ENCODE measurements around the gene IFNL4.
A peak's percentile ranks its signal among the peaks of the same experiment; 100 is the strongest.
"Not testable (repeated sequence)": the region's sequence is repeated elsewhere in the genome, so short reads cannot be mapped to it uniquely, and the experiment has no call there.

Gene IFNL4

GRCh38 chr19:39254531-39255345, 6.1 kb upstream of the IFNL4 start:
- Histone ChIP-seq H3K36me3 (ENCODE audit: control insufficient read depth in 1 of 2, insufficient read depth in 2 of 2, low read length in 2 of 2) (no peaks in the 10 kb centered on the region), H3K27ac (ENCODE audit: low read length) (no peak overlapping the region), H3K9me3 (ENCODE audit: control insufficient read depth in 1 of 2, low read length in 2 of 2) (peaks cover 0 to 5% of the 10 kb centered on the region in 2 donors), H3K4me1 (ENCODE audit: control insufficient read depth in 1 of 2, insufficient read depth in 2 of 2, low read length in 2 of 2) (no peaks in the 10 kb centered on the region), H3K27me3 (ENCODE audit: low read depth, low read length) (no peaks in the 10 kb centered on the region), H3K4me3 (ENCODE audit: low read depth in 1 of 2, low read length in 2 of 2) (no peak overlapping the region)

DNA sequence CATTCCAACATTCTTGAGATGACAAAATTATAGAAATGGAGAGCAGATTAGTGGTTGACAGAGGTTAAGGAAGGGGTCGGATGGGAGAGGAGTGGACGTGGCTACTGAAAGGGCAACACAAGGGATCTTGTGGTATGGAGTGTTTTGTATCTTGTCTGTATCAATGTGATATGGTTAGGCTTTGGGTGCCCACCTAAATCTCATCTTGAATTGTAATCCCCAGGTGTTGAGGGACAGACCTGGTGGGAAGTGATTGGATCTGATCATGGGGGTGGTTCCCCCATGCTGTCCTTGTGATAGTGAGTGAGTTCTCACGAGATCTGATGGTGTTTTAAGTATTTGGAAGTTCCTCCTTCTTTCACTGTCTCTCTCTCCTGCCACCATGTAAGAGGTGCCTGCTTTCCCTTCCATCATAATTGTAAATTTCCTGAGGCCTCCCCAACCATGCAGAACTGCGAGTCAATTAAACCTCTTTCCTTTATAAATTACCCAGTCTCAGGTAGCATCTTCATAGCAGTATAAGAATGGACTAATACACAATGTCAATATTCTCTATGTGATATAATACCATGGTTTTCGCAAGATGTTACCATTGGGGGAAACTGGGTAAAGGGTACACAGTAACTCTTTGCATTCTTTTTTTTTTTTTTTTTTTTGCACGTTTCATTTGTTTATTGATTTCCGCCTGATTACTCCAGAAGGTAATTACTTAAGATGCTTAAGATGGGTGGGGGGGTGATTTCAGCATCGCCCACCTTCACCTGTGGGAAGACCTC, 4.9 kb upstream of the IFNL4 start:
- Histone ChIP-seq H3K27me3 (ENCODE audit: low read depth, low read length) (no peaks in the 10 kb centered on the region), H3K9me3 (ENCODE audit: control insufficient read depth in 1 of 2, low read length in 2 of 2) (peaks cover 0 to 5% of the 10 kb centered on the region in 2 donors), H3K36me3 (ENCODE audit: control insufficient read depth in 1 of 2, insufficient read depth in 2 of 2, low read length in 2 of 2) (no peaks in the 10 kb centered on the region), H3K4me3 (ENCODE audit: low read depth in 1 of 2, low read length in 2 of 2) (no peak overlapping the region), H3K4me1 (ENCODE audit: control insufficient read depth in 1 of 2, insufficient read depth in 2 of 2, low read length in 2 of 2) (no peaks in the 10 kb centered on the region), H3K27ac (ENCODE audit: low read length) (no peak overlapping the region)

DNA sequence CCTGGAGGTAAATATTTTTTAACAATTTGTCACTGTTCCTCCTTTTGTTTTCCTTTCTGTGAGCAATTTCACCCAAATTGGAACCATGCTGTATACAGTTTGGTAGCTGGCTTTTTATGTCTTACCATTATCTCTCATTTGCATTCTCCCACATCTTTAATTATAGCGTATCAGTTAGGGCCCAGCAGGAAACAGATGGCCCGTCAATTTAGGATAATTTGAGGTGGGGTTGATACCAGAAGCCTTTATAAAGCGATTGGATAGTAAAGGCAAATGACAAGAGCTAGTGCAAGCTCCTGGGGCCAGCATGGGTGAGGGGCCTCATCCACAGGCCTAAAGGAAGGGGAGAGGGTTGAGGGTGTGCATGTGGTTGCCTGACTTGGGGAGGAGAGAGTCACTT, 3.8 kb upstream of the IFNL4 start:
- H3K27me3 ChIP-seq (ENCODE audit: low read depth, low read length) = no peaks in the 10 kb centered on the region
- peaks cover 0 to 5% of the 10 kb centered on the region in 2 donors for H3K9me3 ChIP-seq (ENCODE audit: control insufficient read depth in 1 of 2, low read length in 2 of 2)
- H3K27ac ChIP-seq (ENCODE audit: low read length) = no peak overlapping the region
- no peaks in the 10 kb centered on the region for H3K36me3 ChIP-seq (ENCODE audit: control insufficient read depth in 1 of 2, insufficient read depth in 2 of 2, low read length in 2 of 2)
- H3K4me1 ChIP-seq (ENCODE audit: control insufficient read depth in 1 of 2, insufficient read depth in 2 of 2, low read length in 2 of 2) = peaks cover 0 to 5% of the 10 kb centered on the region in 2 donors
- no peak overlapping the region for H3K4me3 ChIP-seq (ENCODE audit: low read depth in 1 of 2, low read length in 2 of 2)

DNA sequence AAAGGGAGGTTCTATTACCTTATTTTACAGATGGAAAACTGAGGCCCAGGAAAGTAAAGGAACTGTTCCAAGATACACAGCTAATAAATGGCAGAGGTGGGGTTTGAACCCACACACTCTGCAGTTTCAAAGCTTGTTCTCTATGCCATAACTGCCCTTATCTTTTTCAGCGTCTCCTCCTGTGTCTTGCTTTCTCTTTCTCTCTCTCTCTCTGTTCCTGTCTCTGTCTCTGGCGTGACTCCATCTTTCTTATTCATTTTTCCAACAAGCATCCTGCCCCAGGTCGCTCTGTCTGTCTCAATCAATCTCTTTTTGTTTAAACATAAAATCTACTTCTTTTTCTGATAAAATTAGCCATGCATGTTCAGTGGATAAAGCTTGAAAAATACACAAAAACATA, 3.2 kb upstream of the IFNL4 start:
- H3K9me3 ChIP-seq (ENCODE audit: control insufficient read depth in 1 of 2, low read length in 2 of 2) = peaks cover 0 to 5% of the 10 kb centered on the region in 2 donors
- no peaks in the 10 kb centered on the region for H3K27me3 ChIP-seq (ENCODE audit: low read depth, low read length)
- H3K36me3 ChIP-seq (ENCODE audit: control insufficient read depth in 1 of 2, insufficient read depth in 2 of 2, low read length in 2 of 2) = no peaks in the 10 kb centered on the region
- no peak overlapping the region for H3K4me3 ChIP-seq (ENCODE audit: low read depth in 1 of 2, low read length in 2 of 2)
- peaks cover 0 to 12% of the 10 kb centered on the region in 2 donors for H3K4me1 ChIP-seq (ENCODE audit: control insufficient read depth in 1 of 2, insufficient read depth in 2 of 2, low read length in 2 of 2)
- H3K27ac ChIP-seq (ENCODE audit: low read length) = no peak overlapping the region

DNA sequence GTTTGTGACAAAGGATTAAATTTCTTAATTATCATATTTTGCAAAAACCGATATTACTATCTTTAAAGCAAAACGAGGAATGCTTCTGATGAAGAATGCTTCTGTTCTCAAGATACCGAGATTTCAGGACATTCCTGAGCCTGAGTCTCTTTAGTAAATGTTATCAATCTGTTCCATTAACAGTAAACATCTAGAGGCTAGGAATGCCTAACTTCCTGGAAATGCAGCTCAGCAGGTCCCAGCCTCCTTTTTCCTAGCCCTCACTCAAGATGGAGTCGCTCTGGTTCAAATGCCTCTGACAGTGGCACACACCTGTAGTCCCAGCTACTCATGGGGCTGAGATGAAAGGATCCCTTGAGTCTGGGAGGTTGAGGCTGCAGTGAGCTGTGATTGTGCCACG, 2.4 kb upstream of the IFNL4 start:
- Histone ChIP-seq H3K4me3 (ENCODE audit: low read depth in 1 of 2, low read length in 2 of 2) (no peak overlapping the region), H3K36me3 (ENCODE audit: control insufficient read depth in 1 of 2, insufficient read depth in 2 of 2, low read length in 2 of 2) (no peaks in the 10 kb centered on the region), H3K9me3 (ENCODE audit: control insufficient read depth in 1 of 2, low read length in 2 of 2) (no peaks in the 10 kb centered on the region), H3K4me1 (ENCODE audit: control insufficient read depth in 1 of 2, insufficient read depth in 2 of 2, low read length in 2 of 2) (peaks cover 0 to 13% of the 10 kb centered on the region in 2 donors), H3K27ac (ENCODE audit: low read length) (no peak overlapping the region), H3K27me3 (ENCODE audit: low read depth, low read length) (no peaks in the 10 kb centered on the region)

DNA sequence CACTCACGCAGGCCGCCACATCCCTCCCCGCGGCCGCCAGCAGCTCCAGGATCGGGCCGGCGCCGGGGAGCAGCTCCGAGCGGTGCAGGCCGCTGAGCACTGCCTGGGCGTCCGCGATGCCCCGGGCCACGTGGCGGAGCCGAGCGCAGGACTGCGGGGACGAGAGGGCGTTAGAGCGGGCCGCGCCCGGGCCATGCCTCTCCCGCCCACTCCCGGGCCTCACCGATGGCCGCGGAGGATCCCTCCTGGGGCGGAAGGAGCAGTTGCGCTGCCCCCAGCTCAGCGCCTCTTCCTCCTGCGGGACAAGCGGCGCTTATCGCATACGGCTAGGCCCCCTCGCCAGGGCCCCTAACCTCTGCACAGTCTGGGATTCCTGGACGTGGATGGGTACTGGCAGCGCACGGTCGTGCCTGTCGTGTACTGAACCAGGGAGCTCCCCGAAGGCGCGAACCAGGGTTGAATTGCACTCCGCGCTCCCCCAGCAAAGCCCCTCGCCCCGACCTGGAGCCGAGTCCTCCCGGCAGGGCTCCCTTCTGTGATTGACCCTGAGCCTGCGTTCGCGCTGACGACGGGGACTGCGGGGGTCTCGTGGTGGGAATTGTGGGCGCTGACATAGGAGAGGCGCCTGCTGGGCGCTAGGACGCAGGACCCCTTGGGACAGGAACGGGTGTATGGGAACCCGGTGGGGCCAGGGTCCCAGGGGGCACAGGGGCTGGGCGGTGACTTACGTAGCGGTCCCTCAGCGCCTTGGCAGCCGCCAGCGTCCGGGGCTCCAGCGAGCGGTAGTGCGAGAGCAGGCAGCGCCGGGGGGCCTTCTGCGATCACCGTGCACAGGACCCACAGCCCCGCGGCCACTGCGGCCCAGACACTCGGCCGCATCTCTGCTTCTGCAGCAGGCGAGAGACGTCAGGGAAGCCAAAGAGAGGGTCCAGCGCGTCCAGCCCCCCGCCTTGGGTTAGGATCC, 673 bp downstream of the IFNL4 start:
- Histone ChIP-seq H3K27ac (ENCODE audit: low read length) (no peak overlapping the region), H3K4me3 (ENCODE audit: low read depth in 1 of 2, low read length in 2 of 2) (peak overlapping the region in 1 of 2 donors; percentile 42), H3K36me3 (ENCODE audit: control insufficient read depth in 1 of 2, insufficient read depth in 2 of 2, low read length in 2 of 2) (no peaks in the 10 kb centered on the region), H3K4me1 (ENCODE audit: control insufficient read depth in 1 of 2, insufficient read depth in 2 of 2, low read length in 2 of 2) (peaks cover 0 to 13% of the 10 kb centered on the region in 2 donors), H3K27me3 (ENCODE audit: low read depth, low read length) (no peaks in the 10 kb centered on the region), H3K9me3 (ENCODE audit: control insufficient read depth in 1 of 2, low read length in 2 of 2) (no peaks in the 10 kb centered on the region)

- peaks cover 0 to 13% of the 10 kb centered on the region in 2 donors for H3K4me1 ChIP-seq (ENCODE audit: control insufficient read depth in 1 of 2, insufficient read depth in 2 of 2, low read length in 2 of 2)
- no peaks in the 10 kb centered on the region for H3K9me3 ChIP-seq (ENCODE audit: control insufficient read depth in 1 of 2, low read length in 2 of 2)
- H3K36me3 ChIP-seq (ENCODE audit: control insufficient read depth in 1 of 2, insufficient read depth in 2 of 2, low read length in 2 of 2) = no peaks in the 10 kb centered on the region
- peak overlapping the region in 1 of 2 donors; percentile 42 for H3K4me3 ChIP-seq (ENCODE audit: low read depth in 1 of 2, low read length in 2 of 2)
- H3K27ac ChIP-seq (ENCODE audit: low read length) = no peak overlapping the region
- no peaks in the 10 kb centered on the region for H3K27me3 ChIP-seq (ENCODE audit: low read depth, low read length)
These were observed 1.5 kb downstream of the IFNL4 start for GRCh38 chr19:39246951-39247669.

- H3K27me3 ChIP-seq (ENCODE audit: low read depth, low read length) = not testable (repeated sequence)
These were observed 3.5 kb downstream of the IFNL4 start for GRCh38 chr19:39245166-39245565.

DNA sequence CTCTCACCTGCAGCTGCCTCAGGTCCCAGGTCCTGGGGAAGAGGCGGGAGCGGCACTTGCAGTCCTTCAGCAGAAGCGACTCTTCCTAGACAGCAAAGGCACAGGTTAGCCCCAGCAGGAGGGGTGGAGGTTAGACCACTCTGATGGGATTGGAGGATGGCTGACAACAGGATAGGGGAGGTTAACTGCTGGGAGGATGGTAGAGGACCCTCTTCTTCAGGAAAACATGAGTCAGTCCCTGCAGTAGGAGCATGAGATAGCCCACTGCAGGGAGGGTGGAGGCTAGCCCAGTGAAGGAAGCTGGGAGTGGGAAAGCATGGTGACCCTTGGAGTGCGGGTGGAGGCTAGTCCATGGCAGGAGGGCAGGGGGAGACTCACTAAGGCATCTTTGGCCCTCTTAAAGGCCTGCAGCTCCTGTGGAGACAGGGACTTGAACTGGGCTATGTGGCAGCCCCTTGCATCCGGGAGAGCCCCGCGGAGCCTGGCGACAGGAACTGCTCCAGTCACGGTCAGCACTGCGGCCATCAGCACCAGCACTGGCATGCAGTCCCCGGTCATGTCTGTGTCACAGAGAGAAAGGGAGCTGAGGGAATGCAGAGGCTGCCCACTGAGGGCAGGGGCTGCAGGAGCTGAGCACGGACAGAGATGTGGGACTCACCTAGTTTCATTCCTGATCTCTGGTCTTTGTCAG, 4.1 kb downstream of the IFNL4 start, which contains the start of gene IFNL3:
Gene IFNL3 (minus strand): TSS at position 597 of the 691 bp plus-strand sequence. CDS start 39 bp downstream, at position 558.
- peaks cover 0 to 13% of the 10 kb centered on the region in 2 donors for H3K4me1 ChIP-seq (ENCODE audit: control insufficient read depth in 1 of 2, insufficient read depth in 2 of 2, low read length in 2 of 2)
- H3K36me3 ChIP-seq (ENCODE audit: control insufficient read depth in 1 of 2, insufficient read depth in 2 of 2, low read length in 2 of 2); H3K27ac ChIP-seq (ENCODE audit: low read length); H3K27me3 ChIP-seq (ENCODE audit: low read depth, low read length); H3K4me3 ChIP-seq (ENCODE audit: low read depth in 1 of 2, low read length in 2 of 2); H3K9me3 ChIP-seq (ENCODE audit: control insufficient read depth in 1 of 2, low read length in 2 of 2): not testable (repeated sequence)

More at GRCh38 chr19:39245166-39245565, 3.5 kb downstream of the IFNL4 start:
- not testable (repeated sequence) for H3K27ac ChIP-seq (ENCODE audit: low read length); H3K36me3 ChIP-seq (ENCODE audit: control insufficient read depth in 1 of 2, insufficient read depth in 2 of 2, low read length in 2 of 2); H3K9me3 ChIP-seq (ENCODE audit: control insufficient read depth in 1 of 2, low read length in 2 of 2); H3K4me3 ChIP-seq (ENCODE audit: low read depth in 1 of 2, low read length in 2 of 2)
- peaks cover 0 to 13% of the 10 kb centered on the region in 2 donors for H3K4me1 ChIP-seq (ENCODE audit: control insufficient read depth in 1 of 2, insufficient read depth in 2 of 2, low read length in 2 of 2)

DNA sequence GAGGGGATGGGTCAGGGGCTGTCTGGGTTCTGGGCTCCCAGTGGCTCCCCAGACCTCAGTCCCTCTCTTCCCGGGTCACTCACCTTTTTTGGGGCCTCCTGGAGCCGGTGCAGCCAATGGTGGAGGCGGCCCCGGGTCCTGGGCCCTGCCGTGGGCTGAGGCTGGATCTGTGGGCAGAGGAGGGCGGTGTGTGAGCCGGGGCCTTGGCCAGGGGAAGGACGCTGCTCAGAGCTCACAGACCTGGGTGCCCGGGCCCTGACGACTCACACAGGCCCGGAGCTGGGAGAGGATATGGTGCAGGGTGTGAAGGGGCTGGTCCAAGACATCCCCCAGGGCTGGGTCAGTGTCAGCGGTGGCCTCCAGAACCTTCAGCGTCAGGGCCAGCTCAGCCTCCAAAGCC, 4.9 kb downstream of the IFNL4 start:
- peaks cover 0 to 13% of the 10 kb centered on the region in 2 donors for H3K4me1 ChIP-seq (ENCODE audit: control insufficient read depth in 1 of 2, insufficient read depth in 2 of 2, low read length in 2 of 2)
- H3K9me3 ChIP-seq (ENCODE audit: control insufficient read depth in 1 of 2, low read length in 2 of 2); H3K36me3 ChIP-seq (ENCODE audit: control insufficient read depth in 1 of 2, insufficient read depth in 2 of 2, low read length in 2 of 2): not testable (repeated sequence)

More for the DNA sequence above, 4.9 kb downstream of the IFNL4 start:
- H3K27me3 ChIP-seq (ENCODE audit: low read depth, low read length); H3K4me3 ChIP-seq (ENCODE audit: low read depth in 1 of 2, low read length in 2 of 2); H3K27ac ChIP-seq (ENCODE audit: low read length): not testable (repeated sequence)
